ENCODE measurements around the gene ABCB4.

The ABCB4 gene

GRCh38 chr7:87517136-87517815 is 41.8 kb upstream of the ABCB4 start:
- TF ChIP-seq CREB5 (CRISPR knock-in tag; IDR thresholded peaks at IDR 0.05; ENCODE audit: low read depth) (no peak), ESRRG (CRISPR knock-in tag; IDR thresholded peaks at IDR 0.05) (no peak), PPARA (CRISPR knock-in tag; IDR thresholded peaks at IDR 0.05; ENCODE audit: borderline replicate concordance) (no peak), GLIS3 (CRISPR knock-in tag; IDR thresholded peaks at IDR 0.05) (no peak), ISL1 (CRISPR knock-in tag; IDR thresholded peaks at IDR 0.05) (no peak), OSR1 (CRISPR knock-in tag; IDR thresholded peaks at IDR 0.05) (no peak), TCF4 (CRISPR knock-in tag; IDR thresholded peaks at IDR 0.05; ENCODE audit: borderline replicate concordance) (no peak)
- ATAC-seq, result no peak

GRCh38 chr7:87513735-87514335 is 38.4 kb upstream of the ABCB4 start:
- ATAC-seq, result no peak

GRCh38 chr7:87512906-87513305 is 37.4 kb upstream of the ABCB4 start:
- TF ChIP-seq ZNF565 (CRISPR knock-in tag; conservative IDR thresholded peaks at IDR 0.05; ENCODE audit: low read depth) (no peak), TSHZ2 (CRISPR knock-in tag; IDR thresholded peaks at IDR 0.05) (no peak), ZFP30 (CRISPR knock-in tag; IDR thresholded peaks at IDR 0.05) (no peak), RARB (CRISPR knock-in tag; IDR thresholded peaks at IDR 0.05) (no peak)
- no peak for ATAC-seq

More at GRCh38 chr7:87513735-87514335, 38.4 kb upstream of the ABCB4 start:
- no peak for TF ChIP-seq POU6F1 (CRISPR knock-in tag; IDR thresholded peaks at IDR 0.05; ENCODE audit: borderline replicate concordance, low read depth)
- TF ChIP-seq ZNF8 (CRISPR knock-in tag; IDR thresholded peaks at IDR 0.05), result no peak
- no peak for TF ChIP-seq CSRNP3 (CRISPR knock-in tag; IDR thresholded peaks at IDR 0.05)
- no peak for TF ChIP-seq ZC3H10 (CRISPR knock-in tag; IDR thresholded peaks at IDR 0.05)
- no peak for TF ChIP-seq ZNF565 (CRISPR knock-in tag; conservative IDR thresholded peaks at IDR 0.05; ENCODE audit: low read depth)
- TF ChIP-seq GLIS3 (CRISPR knock-in tag; IDR thresholded peaks at IDR 0.05), result no peak
- TF ChIP-seq ZFP3 (CRISPR knock-in tag; IDR thresholded peaks at IDR 0.05), result no peak
- TF ChIP-seq PPARA (CRISPR knock-in tag; IDR thresholded peaks at IDR 0.05; ENCODE audit: borderline replicate concordance), result no peak
- no peak for TF ChIP-seq TSHZ2 (CRISPR knock-in tag; IDR thresholded peaks at IDR 0.05)
- no peak for TF ChIP-seq OSR1 (CRISPR knock-in tag; IDR thresholded peaks at IDR 0.05)
- no peak for TF ChIP-seq ZNF70 (CRISPR knock-in tag; IDR thresholded peaks at IDR 0.05)
- TF ChIP-seq TOX (CRISPR knock-in tag; IDR thresholded peaks at IDR 0.05; ENCODE audit: borderline replicate concordance), result no peak
- no peak for TF ChIP-seq RARB (CRISPR knock-in tag; IDR thresholded peaks at IDR 0.05)
